ENCODE results near the gene GSTA3.
A peak's percentile ranks its signal among the peaks of the same experiment; 100 is the strongest.
"Not testable (repeated sequence)": the region's sequence is repeated elsewhere in the genome, so short reads cannot be mapped to it uniquely, and the experiment has no call there.

The GSTA3 gene

DNA sequence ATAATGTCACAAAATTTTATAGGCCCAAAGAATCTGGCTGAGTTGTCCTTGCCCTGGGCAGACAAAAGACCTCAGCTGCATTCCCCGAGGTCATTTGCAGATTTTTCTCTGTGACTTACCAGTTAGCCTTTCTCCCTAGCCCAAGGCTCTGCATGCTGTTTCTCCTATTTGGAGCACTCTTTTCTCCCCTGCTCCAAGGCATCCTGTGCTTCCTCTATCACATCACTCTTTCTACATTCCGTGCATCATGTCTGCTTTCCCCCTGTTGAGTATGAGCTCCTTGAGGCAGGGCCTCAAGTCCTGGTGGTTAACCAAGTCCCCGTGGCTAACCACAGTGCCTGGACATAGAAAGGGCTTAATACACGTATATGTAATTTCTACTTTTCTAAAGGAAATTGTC is 593 bp upstream of the GSTA3 start:
- DNase-seq: no peak

DNA sequence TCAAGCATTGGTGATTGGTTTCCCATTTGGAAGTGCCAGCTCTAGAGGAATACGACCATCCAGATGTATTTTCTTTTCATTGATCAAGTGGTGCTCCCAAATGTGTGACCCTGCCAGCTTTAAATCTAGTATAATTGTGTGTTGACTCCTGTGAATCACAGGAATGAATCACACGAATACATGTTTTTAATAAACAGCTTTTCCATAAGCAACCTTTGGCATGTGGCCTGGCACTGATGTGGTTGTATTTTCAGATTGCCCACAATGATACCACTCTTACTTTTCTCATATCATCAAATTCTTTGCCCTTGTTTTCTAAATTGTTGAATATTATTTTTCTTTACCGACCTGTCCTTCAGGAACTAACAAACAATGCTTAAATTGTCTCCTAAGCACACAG is 367 bp downstream of the GSTA3 start:
- no peak for DNase-seq

- DNase-seq: no peak
Measured at GRCh38 chr6:52908526-52908925, 972 bp downstream of the GSTA3 start.

DNA sequence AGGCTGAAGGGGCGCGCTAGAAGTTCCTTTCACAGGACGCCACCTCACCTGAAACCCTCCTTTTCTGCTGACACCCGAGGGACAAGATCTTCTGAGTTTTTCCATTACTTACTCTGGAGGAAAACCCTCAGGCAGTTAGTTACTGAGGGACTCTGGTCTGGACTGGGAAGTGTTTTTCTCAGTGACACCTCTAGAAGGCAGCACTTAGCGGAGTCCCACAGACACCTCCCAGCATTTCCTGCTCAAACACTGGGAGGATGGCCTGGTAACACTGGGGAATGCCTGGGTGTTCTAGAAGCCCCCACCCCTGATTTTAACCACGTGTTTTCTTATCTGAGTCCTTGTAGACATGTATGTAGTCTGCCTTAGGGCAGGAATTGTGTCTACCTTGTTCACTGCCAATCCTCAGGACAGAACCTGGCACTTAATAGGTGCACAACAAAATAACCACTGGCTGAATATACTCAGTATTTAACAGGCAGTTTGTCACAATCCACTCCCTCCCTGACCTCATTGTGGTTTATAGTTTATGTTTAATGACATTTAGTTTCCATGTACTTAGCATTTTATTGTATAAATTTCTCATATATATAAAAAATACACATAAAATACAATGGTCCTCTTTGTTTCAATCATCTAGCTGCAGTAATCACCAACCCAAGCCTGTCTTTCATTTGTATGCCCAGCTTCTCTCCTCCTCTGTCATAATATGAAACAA is 4.8 kb downstream of the GSTA3 start:
- no peak for DNase-seq

GRCh38 chr6:52900536-52900935 is 9.0 kb downstream of the GSTA3 start:
- DNase-seq: no peak

- not testable (repeated sequence) for DNase-seq
Measured at GRCh38 chr6:52895790-52896189, 13.7 kb downstream of the GSTA3 start.

DNA sequence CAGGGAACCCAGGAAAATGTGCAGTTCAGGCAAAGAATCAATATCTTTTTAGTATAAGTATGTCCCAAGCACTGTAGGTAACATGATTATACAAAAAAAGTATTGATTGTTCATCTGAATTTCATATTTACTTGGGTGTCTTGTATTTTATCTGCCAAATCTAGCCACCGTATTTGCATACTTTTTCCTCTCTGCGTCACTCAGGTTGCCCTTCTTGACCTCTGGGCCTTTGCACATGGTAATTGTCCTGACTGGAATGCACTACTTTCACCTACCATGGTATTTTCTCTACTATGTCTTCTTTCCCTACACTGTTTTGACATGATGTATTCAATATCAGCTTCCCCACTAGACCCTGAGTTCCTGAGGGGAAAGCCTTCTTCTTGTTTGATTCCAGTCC is 15.2 kb downstream of the GSTA3 start:
- DNase-seq: no peak

DNA sequence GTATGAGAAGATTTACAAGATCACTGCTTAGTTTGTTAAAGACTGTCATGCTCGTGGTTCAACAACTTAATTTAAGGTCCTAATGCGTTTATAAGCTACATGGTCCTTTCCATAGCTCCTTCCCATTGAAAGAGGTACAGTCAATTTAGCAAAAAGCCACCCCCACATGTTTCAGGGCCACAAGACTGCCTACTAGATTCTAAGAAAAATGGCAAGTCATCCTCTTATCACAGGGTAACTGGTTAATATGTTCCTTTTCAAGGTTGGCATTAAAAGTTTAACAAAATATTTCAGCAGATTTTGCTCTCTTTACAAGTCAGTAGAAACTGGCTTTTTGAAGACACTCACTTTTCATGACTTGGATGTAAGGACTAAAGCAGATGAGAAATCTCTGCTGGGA is 15.7 kb downstream of the GSTA3 start:
- DNase-seq: no peak

- no peak for DNase-seq
Measured at GRCh38 chr6:52893221-52893620, 16.3 kb downstream of the GSTA3 start.

GRCh38 chr6:52890018-52890417 is 19.5 kb downstream of the GSTA3 start:
- no peak for DNase-seq

GRCh38 chr6:52887910-52888524 is 21.5 kb downstream of the GSTA3 start:
- DNase-seq: no peak

DNA sequence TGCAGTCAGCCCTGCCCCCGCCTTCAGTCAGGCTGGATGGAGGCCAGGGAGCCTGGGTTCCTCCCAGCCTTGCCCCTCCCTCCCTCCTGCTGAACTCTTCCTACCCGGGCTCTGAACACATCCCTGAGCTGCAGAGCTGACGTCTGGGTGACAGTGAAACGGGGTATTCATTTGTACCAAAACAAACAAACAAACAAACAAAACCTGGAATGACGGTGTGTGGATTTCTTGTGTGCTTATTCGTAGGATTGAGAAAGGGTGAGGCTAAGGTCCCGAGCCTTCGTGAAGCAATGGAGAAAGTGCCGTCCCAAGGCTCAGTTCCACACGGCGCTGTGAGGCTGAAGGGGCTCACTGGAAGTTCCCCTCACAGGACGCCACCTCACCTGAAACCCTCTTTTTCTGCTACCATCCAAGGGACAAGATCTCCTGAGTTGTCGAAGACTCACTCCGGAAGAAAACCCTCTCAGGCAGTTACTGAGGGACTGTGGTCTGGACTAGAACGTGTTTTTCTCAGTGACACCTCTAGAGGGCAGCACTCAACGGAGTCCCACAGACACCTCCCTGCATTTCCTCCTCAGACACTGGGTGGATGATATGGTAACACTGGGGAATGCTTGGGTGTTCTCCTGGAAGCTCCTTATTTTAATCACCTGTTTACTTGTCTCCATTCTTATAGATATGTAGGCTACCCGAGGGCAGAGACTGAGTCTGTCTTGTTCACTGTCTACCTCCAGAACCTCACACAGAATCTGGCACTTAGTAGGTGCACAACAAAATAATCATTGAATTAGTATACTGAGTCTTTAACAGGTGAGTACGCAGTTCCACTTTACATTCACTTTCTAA is 27.3 kb downstream of the GSTA3 start:
- peak; percentile 66 for DNase-seq

GRCh38 chr6:52881662-52881995 is 27.9 kb downstream of the GSTA3 start:
- no peak for DNase-seq

GRCh38 chr6:52877786-52878185 is 31.7 kb downstream of the GSTA3 start:
- no peak for DNase-seq

GRCh38 chr6:52877168-52877567 is 32.3 kb downstream of the GSTA3 start:
- DNase-seq: no peak

DNA sequence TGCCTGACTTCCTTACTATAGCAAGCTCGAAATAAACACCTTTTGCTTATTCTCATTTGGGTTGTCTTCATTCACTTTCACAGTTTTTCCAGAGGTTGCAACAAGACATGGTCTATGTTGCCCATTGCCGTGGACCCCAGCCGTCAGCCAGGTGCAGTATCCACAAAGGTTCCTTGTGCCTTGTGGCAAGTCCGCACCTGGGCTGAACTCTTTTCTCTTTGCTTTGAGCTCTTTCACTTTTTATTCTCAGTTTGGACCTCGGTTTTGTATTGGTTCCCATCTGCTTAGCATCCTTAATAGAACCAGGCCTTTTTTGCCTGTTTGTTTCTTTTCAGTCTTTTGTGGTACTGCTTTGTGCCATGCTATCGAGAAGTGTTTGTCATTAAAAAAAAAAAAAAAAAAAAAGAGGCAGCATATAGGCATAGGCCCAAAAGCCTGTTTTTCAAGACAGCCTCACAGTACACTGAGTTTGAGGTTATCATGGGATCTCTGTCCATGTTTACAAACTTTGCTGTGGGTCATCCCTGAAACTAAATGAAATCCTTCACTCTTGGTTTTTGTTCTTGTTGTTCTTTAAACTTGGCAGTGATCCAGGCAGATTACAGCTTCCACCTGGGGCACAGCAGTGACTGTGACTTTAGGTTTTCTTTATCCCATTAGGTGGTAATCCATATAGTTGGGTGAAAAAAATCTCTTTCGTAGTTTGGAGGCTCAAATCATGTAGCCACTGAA is 33.3 kb downstream of the GSTA3 start:
- no peak for DNase-seq

- no peak for DNase-seq
Measured at GRCh38 chr6:52872031-52872430, 37.5 kb downstream of the GSTA3 start.

DNA sequence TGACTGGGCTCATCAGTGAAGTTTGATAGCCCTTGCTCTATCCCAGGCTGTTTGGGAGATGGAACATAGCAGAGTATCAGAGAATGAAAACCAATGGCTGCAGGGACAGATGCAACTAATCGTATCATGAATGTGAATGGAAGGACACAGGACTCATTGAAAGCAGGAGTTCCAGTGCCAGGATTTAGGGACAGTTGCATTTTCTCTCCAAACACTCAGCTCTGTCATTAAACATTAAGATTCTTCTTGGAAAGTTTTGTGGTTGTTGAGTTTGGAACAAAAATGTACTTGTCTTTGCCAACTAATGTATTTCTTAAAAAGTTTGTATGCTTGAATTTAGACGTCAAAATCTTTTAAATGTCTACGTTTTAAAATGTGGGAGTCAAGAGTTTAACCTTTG is 37.9 kb downstream of the GSTA3 start:
- no peak for DNase-seq

- not testable (repeated sequence) for DNase-seq
Measured at GRCh38 chr6:52870335-52871091, 39.0 kb downstream of the GSTA3 start.

GRCh38 chr6:52868899-52869298 is 40.6 kb downstream of the GSTA3 start:
- DNase-seq: not testable (repeated sequence)

DNA sequence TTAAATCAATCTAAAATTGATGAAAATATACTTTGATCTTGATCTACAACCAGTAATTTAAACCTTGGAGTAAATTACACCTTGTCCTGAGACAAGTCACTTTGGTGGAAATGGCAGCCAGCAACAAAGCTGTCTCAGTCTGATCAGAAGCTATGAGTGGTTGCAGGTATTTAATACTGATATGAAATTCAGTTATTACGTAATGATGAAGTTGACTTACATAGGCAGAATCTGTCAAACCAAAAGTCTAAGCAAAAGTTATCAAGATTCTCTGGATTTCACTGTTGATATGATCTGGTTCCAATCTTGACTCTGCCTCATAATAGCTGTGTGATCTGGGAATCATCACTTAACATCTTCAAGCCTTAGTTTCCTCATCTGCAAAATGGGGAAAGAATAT is 41.3 kb downstream of the GSTA3 start:
- DNase-seq: no peak

- not testable (repeated sequence) for DNase-seq
Measured at GRCh38 chr6:52861151-52861550, 48.3 kb downstream of the GSTA3 start.

DNA sequence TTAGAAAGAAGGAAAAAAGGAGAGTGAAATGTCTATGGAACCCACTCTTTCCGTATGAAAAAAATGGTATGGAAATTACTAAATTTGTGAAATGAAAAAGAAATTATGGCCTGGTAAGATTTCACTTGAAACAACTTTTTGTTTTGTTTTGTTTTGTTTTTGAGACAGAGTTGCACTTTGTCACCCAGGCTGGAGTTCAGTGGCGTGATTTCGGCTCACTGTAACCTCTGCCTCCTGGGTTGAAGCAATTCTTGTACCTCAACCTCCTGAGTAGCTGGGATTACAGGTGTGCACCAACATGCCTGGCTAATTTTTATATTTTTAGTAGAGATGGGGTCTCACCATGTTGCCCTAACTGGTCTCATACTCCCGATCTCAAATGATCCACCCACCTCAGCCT is 51.1 kb downstream of the GSTA3 start:
- DNase-seq: no peak

All from activated naive CD4-positive, alpha-beta T cell treated with Interleukin-2 at 50 U/mL for 16 hours (primary cell).